HepG2 (cell line): ENCODE measurements around the gene FNDC10. TPM values are rescaled to one million over a fixed set of nuclear protein-coding genes. Genes with fewer than 3 reads are reported as not detected.

ENCODE experiments used
- CBX1 ChIP-seq: IDR thresholded peaks from one replicate; pipeline ENCODE4 v1.6.1; 2016; ENCODE audit warnings: antibody characterized with exemption, low read depth
- EED ChIP-seq: sonication (generic); formaldehyde crosslinking; IDR thresholded peaks from 2 replicates; pipeline ENCODE4 v1.5.0; 2020; ENCODE audit warnings: mild to moderate bottlenecking, missing genetic modification reagents
- FOXA3 ChIP-seq: IDR thresholded peaks from 2 replicates; pipeline ENCODE4 v1.6.1; 2016; ENCODE audit warnings: missing genetic modification reagents, missing compliant biosample characterization
- HNRNPK ChIP-seq: fragments of 200-400 bp; formaldehyde crosslinking; IDR thresholded peaks from 2 replicates; pipeline ENCODE4 v1.6.1; 2018; ENCODE audit warnings: low read length, low read depth, moderate library complexity, mild to moderate bottlenecking; ENCODE audit not compliant: poor library complexity, severe bottlenecking
- IKZF4 ChIP-seq: sonication (generic); formaldehyde crosslinking; IDR thresholded peaks from 2 replicates; pipeline ENCODE4 v1.5.1; 2020; ENCODE audit warnings: borderline replicate concordance, mild to moderate bottlenecking, low read depth, missing genetic modification reagents; ENCODE audit errors: not compliant biosample characterization
- MED1 ChIP-seq: sonication (generic); formaldehyde crosslinking; IDR thresholded peaks from 2 replicates; pipeline ENCODE4 v1.4.0; 2020; ENCODE audit warnings: missing genetic modification reagents
- PAX8 ChIP-seq: sonication (generic); formaldehyde crosslinking; IDR thresholded peaks from 2 replicates; pipeline ENCODE4 v1.8.0; 2022; ENCODE audit warnings: mild to moderate bottlenecking, missing genetic modification reagents, borderline replicate concordance
- PAXIP1 ChIP-seq: sonication (generic); formaldehyde crosslinking; conservative IDR thresholded peaks from 2 replicates; pipeline ENCODE4 v1.4.0; 2020; ENCODE audit warnings: mild to moderate bottlenecking, missing genetic modification reagents, moderate library complexity
- RFX1 ChIP-seq: fragments of 450-650 bp; IDR thresholded peaks from 2 replicates; pipeline ENCODE4 v1.6.1; 2017
- RFX3 ChIP-seq: IDR thresholded peaks from 2 replicates; pipeline ENCODE4 v1.6.1; 2016; ENCODE audit warnings: missing biosample characterization, missing genetic modification reagents
- RFXANK ChIP-seq: IDR thresholded peaks from 2 replicates; pipeline ENCODE4 v1.6.1; 2016
- SAP130 ChIP-seq: IDR thresholded peaks from 2 replicates; pipeline ENCODE4 v1.6.1; 2016; ENCODE audit warnings: low read depth
- SUZ12 ChIP-seq: fragments of 150-350 bp; IDR thresholded peaks from 2 replicates; pipeline ENCODE4 v1.6.1; 2014; ENCODE audit warnings: low read depth, low read length
- ZBTB42 ChIP-seq: sonication (generic); formaldehyde crosslinking; IDR thresholded peaks from 2 replicates; pipeline ENCODE4 v1.5.0; 2020; ENCODE audit warnings: mild to moderate bottlenecking, missing genetic modification reagents
- ZNF256 ChIP-seq: sonication (generic); formaldehyde crosslinking; conservative IDR thresholded peaks from 2 replicates; pipeline ENCODE4 v1.4.0; 2020; ENCODE audit warnings: missing genetic modification reagents
- ZNF280D ChIP-seq: sonication (generic); formaldehyde crosslinking; IDR thresholded peaks from 2 replicates; pipeline ENCODE4 v1.5.1; 2020; ENCODE audit warnings: mild to moderate bottlenecking, missing genetic modification reagents
- ZNF350 ChIP-seq: sonication (generic); formaldehyde crosslinking; IDR thresholded peaks from 2 replicates; pipeline ENCODE4 v1.4.0; 2020; ENCODE audit warnings: mild to moderate bottlenecking, low read depth, missing genetic modification reagents, borderline replicate concordance
- ZNF557 ChIP-seq: sonication (generic); formaldehyde crosslinking; IDR thresholded peaks from 2 replicates; pipeline ENCODE4 v1.4.0; 2020; ENCODE audit warnings: missing genetic modification reagents
- ZNF577 ChIP-seq: sonication (generic); formaldehyde crosslinking; IDR thresholded peaks from 2 replicates; pipeline ENCODE4 v1.4.0; 2020; ENCODE audit warnings: mild to moderate bottlenecking, low read depth, missing genetic modification reagents, borderline replicate concordance
- ZNF782 ChIP-seq: sonication (generic); formaldehyde crosslinking; IDR thresholded peaks from 2 replicates; pipeline ENCODE4 v1.4.0; 2020; ENCODE audit warnings: missing genetic modification reagents, mild to moderate bottlenecking, borderline replicate concordance
- polyA plus RNA-seq, 8 experiments: library from polyadenylated mRNA; depleted of rRNA in 3 of 8; stranded (reverse) in 7 of 8; unstranded in 1 of 8; fragments of >200 nt; fragmentation: Illumina TruSeq in 4 of 8; extraction: Trizol in 4 of 8; gene quantifications; 2 replicates each; pipeline versions ENCODE4 v1.2.1 to v1.2.3, GENCODE V29; 2011 to 2016; ENCODE audit warnings: low read depth in 4 of 8, missing spikeins in 1 of 8, mixed read lengths in 1 of 8; ENCODE audit not compliant: insufficient read depth in 1 of 8
- total RNA-seq, 5 experiments: library from RNA; depleted of rRNA; stranded (reverse); fragments of >200 nt; fragmentation: Illumina TruSeq; extraction: Trizol; gene quantifications; 2 replicates each; pipeline ENCODE4 v1.2.3, GENCODE V29; 2016; ENCODE audit warnings: low read depth in 1 of 5
- TF ChIP-seq, protein P1 (sequence below): IDR thresholded peaks from 2 replicates; pipeline ENCODE4 v1.6.1; 2016; ENCODE audit warnings: mild to moderate bottlenecking, missing biosample characterization, missing genetic modification reagents
- TF ChIP-seq, protein P2 (sequence below): IDR thresholded peaks from 2 replicates; pipeline ENCODE4 v1.6.1; 2018; ENCODE audit warnings: missing genetic modification reagents

The FNDC10 gene
- total and polyA plus RNA-seq, 2 of the 13 experiments (the other 11 are each of a cell fraction or from before 2014, with no cell fraction given), result 2.2 to 2.5 TPM

DNA sequence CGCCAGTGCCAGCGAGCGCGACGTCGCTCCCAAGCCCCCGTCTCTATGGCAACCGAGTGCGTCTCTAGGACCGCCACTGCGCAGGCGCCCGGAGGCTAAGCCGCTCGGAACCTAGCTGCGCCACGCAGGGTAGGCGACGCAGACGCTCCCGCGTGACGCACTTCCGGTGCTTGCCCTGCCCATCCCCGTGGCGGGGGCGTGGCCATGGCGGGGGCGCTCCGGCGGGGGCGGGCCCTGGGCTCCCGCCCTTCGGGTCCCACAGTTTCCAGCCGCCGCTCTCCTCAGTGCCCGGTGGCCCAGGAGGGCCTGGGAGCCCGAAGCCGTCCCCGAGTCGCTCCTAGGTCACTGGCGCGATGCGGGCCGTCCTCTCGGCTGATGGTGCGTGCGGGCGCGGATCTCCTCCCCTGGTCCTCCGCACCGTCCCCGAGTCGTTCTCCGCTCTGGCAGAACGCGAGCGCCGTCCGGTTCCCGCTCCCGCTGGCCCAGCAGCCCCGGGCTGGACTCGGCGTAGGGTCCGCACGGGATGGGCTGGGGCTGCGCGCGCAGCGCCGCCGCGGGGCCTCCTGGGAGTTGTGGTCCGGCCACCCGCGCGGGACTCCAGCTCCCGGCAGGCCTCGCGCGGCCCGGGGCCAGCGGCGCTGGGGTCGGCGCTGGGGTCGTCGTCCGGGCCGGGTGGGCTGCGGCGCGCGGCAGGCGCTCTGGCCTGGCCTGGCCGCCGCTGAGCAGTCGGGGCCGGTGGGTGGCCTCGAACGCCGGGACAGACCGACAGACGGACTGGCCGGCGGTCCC lies 15.5 kb upstream of the FNDC10 start, which contains the start of gene MIB2 (continued):
- TF ChIP-seq, protein P1, sequence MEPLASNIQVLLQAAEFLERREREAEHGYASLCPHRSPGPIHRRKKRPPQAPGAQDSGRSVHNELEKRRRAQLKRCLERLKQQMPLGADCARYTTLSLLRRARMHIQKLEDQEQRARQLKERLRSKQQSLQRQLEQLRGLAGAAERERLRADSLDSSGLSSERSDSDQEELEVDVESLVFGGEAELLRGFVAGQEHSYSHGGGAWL (CRISPR knock-in tag), result peak; percentile 82
- TF ChIP-seq HNRNPK, result no peak
- TF ChIP-seq CBX1, result peak; percentile 64
- TF ChIP-seq SUZ12, result peak; percentile 60
- peak; percentile 84 for TF ChIP-seq IKZF4
- no peak; the same call in 1 of the 2 replicates for TF ChIP-seq ZNF350 (CRISPR knock-in tag)
- peak; percentile 95 for TF ChIP-seq RFX3 (CRISPR knock-in tag)
- TF ChIP-seq ZNF577, result 0 out of 2 replicates have a peak, but pooled peaks have one; percentile 30
- TF ChIP-seq EED (CRISPR knock-in tag), result 0 out of 2 replicates have a peak, but pooled peaks have one; percentile 37
- TF ChIP-seq ZNF782 (CRISPR knock-in tag), result peak; percentile 83
- no peak for TF ChIP-seq ZNF280D (CRISPR knock-in tag)
- TF ChIP-seq RFX1, result peak; percentile 94
- TF ChIP-seq ZBTB42, result peak; percentile 94
- TF ChIP-seq, protein P2, sequence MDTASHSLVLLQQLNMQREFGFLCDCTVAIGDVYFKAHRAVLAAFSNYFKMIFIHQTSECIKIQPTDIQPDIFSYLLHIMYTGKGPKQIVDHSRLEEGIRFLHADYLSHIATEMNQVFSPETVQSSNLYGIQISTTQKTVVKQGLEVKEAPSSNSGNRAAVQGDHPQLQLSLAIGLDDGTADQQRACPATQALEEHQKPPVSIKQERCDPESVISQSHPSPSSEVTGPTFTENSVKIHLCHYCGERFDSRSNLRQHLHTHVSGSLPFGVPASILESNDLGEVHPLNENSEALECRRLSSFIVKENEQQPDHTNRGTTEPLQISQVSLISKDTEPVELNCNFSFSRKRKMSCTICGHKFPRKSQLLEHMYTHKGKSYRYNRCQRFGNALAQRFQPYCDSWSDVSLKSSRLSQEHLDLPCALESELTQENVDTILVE (CRISPR knock-in tag), result peak; percentile 46; the same call in 1 of the 2 replicates
- TF ChIP-seq FOXA3, result no peak
- peak; percentile 90 for TF ChIP-seq SAP130
- TF ChIP-seq PAXIP1 (CRISPR knock-in tag), result peak; percentile 55
- peak; percentile 96 for TF ChIP-seq RFXANK (CRISPR knock-in tag)
- 0 out of 2 replicates have a peak, but pooled peaks have one; percentile 48 for TF ChIP-seq ZNF256
- TF ChIP-seq MED1 (CRISPR knock-in tag), result peak; percentile 52; the same call in 1 of the 2 replicates
- 0 out of 2 replicates have a peak, but pooled peaks have one; percentile 92 for TF ChIP-seq PAX8 (CRISPR knock-in tag)
- TF ChIP-seq ZNF557, result no peak
